HEK293 (cell line): ENCODE data around the gene CNN2.

Source experiments
- GLI4 ChIP-seq: fragments of 450-650 bp; formaldehyde crosslinking; IDR thresholded peaks from 2 replicates; pipeline ENCODE4 v1.5.1; 2016; ENCODE audit warnings: missing biosample characterization, missing genetic modification characterization
- MYNN ChIP-seq: fragments of 450-650 bp; formaldehyde crosslinking; IDR thresholded peaks from 2 replicates; pipeline ENCODE4 v1.5.1; 2016; ENCODE audit warnings: missing biosample characterization, missing genetic modification characterization, borderline replicate concordance
- MZF1 ChIP-seq: fragments of 450-650 bp; formaldehyde crosslinking; IDR thresholded peaks from 2 replicates; pipeline ENCODE4 v1.5.1; 2017; ENCODE audit warnings: missing biosample characterization, missing genetic modification characterization, borderline replicate concordance
- OVOL3 ChIP-seq: fragments of 450-650 bp; formaldehyde crosslinking; IDR thresholded peaks from 2 replicates; pipeline ENCODE4 v1.5.1; 2016; ENCODE audit warnings: missing biosample characterization, missing genetic modification characterization
- SETDB1 ChIP-seq: IDR thresholded peaks from one replicate; pipeline ENCODE4 v1.6.1; 2017; ENCODE audit warnings: mild to moderate bottlenecking, low read length, moderate library complexity, mixed read lengths; ENCODE audit not compliant: insufficient read length
- TCF7L2 ChIP-seq: IDR thresholded peaks from 2 replicates; pipeline ENCODE4 v1.6.1; 2011; ENCODE audit warnings: low read depth, mild to moderate bottlenecking, inconsistent platforms, low read length, moderate library complexity, borderline replicate concordance
- ZFP3 ChIP-seq: fragments of 450-650 bp; formaldehyde crosslinking; IDR thresholded peaks from 2 replicates; pipeline ENCODE4 v1.5.1; 2016; ENCODE audit warnings: low read depth, missing biosample characterization, missing genetic modification characterization
- ZNF184 ChIP-seq: fragments of 450-650 bp; IDR thresholded peaks from 2 replicates; pipeline ENCODE4 v1.5.1; 2018; ENCODE audit warnings: missing biosample characterization, mild to moderate bottlenecking, missing genetic modification characterization
- ZNF221 ChIP-seq: fragments of 450-650 bp; formaldehyde crosslinking; IDR thresholded peaks from 2 replicates; pipeline ENCODE4 v1.5.1; 2017; ENCODE audit warnings: missing biosample characterization, missing genetic modification characterization, borderline replicate concordance
- ZNF274 ChIP-seq, 2 experiments: fragments of 200-500 bp in 1 of 2; fragments of 450-650 bp in 1 of 2; sonication (Bioruptor generic) in 1 of 2; formaldehyde crosslinking in 1 of 2; IDR thresholded peaks; 2 replicates each; pipeline versions ENCODE4 v1.5.1 to v1.6.1; 2014 to 2016; ENCODE audit warnings: borderline replicate concordance in 1 of 2, inconsistent platforms in 1 of 2, low read length in 1 of 2, missing biosample characterization in 1 of 2, missing genetic modification characterization in 1 of 2
- ZNF302 ChIP-seq: fragments of 450-650 bp; formaldehyde crosslinking; IDR thresholded peaks from 2 replicates; pipeline ENCODE4 v1.5.1; 2016; ENCODE audit warnings: missing biosample characterization, missing genetic modification characterization, low read depth
- ZNF510 ChIP-seq: fragments of 450-650 bp; formaldehyde crosslinking; IDR thresholded peaks from 2 replicates; pipeline ENCODE4 v1.5.1; 2018; ENCODE audit warnings: mild to moderate bottlenecking, missing genetic modification characterization, missing biosample characterization; ENCODE audit not compliant: insufficient replicate concordance
- ZNF514 ChIP-seq: fragments of 450-650 bp; formaldehyde crosslinking; IDR thresholded peaks from 2 replicates; pipeline ENCODE4 v1.5.1; 2016; ENCODE audit warnings: missing biosample characterization, missing genetic modification characterization
- ZNF521 ChIP-seq: fragments of 450-650 bp; formaldehyde crosslinking; IDR thresholded peaks from 2 replicates; pipeline ENCODE4 v1.5.1; 2017; ENCODE audit warnings: missing biosample characterization, mild to moderate bottlenecking, missing genetic modification characterization
- ZNF530 ChIP-seq: fragments of 450-650 bp; formaldehyde crosslinking; IDR thresholded peaks from 2 replicates; pipeline ENCODE4 v1.5.1; 2016; ENCODE audit warnings: low read depth, missing biosample characterization, missing genetic modification characterization
- ZNF544 ChIP-seq: fragments of 450-650 bp; formaldehyde crosslinking; IDR thresholded peaks from 2 replicates; pipeline ENCODE4 v1.5.0; 2017; ENCODE audit warnings: missing biosample characterization, missing genetic modification characterization
- ZNF600 ChIP-seq: fragments of 450-650 bp; formaldehyde crosslinking; IDR thresholded peaks from 2 replicates; pipeline ENCODE4 v1.5.1; 2016; ENCODE audit warnings: missing biosample characterization, missing genetic modification characterization
- ZNF629 ChIP-seq: fragments of 450-650 bp; formaldehyde crosslinking; IDR thresholded peaks from 2 replicates; pipeline ENCODE4 v1.5.1; 2017; ENCODE audit warnings: missing biosample characterization, missing genetic modification characterization
- ZNF677 ChIP-seq: fragments of 450-650 bp; IDR thresholded peaks from 2 replicates; pipeline ENCODE4 v1.5.0; 2018; ENCODE audit warnings: missing biosample characterization, mild to moderate bottlenecking, missing genetic modification characterization, moderate library complexity
- ZNF792 ChIP-seq: fragments of 450-650 bp; formaldehyde crosslinking; IDR thresholded peaks from 2 replicates; pipeline ENCODE4 v1.5.1; 2016; ENCODE audit warnings: missing biosample characterization, missing genetic modification characterization
- TF ChIP-seq, protein P1 (sequence below): fragments of 450-650 bp; formaldehyde crosslinking; IDR thresholded peaks from 2 replicates; pipeline ENCODE4 v1.5.1; 2016; ENCODE audit warnings: missing biosample characterization, missing genetic modification characterization
- TF ChIP-seq, protein P2 (sequence below): fragments of 450-650 bp; formaldehyde crosslinking; IDR thresholded peaks from 2 replicates; pipeline ENCODE4 v1.5.1; 2016; ENCODE audit warnings: missing biosample characterization, missing genetic modification characterization
- TF ChIP-seq, protein P3 (sequence below): fragments of 450-650 bp; formaldehyde crosslinking; IDR thresholded peaks from 2 replicates; pipeline ENCODE4 v1.5.1; 2016; ENCODE audit warnings: missing biosample characterization, missing genetic modification characterization, borderline replicate concordance
- TF ChIP-seq, protein P4 (sequence below): fragments of 450-650 bp; formaldehyde crosslinking; IDR thresholded peaks from 2 replicates; pipeline ENCODE4 v1.5.1; 2016; ENCODE audit warnings: missing biosample characterization, missing genetic modification characterization, low read depth
- TF ChIP-seq, protein P5 (sequence below): fragments of 450-650 bp; formaldehyde crosslinking; IDR thresholded peaks from 2 replicates; pipeline ENCODE4; 2016; ENCODE audit warnings: missing biosample characterization, missing genetic modification characterization
- TF ChIP-seq, protein P6 (sequence below): fragments of 450-650 bp; formaldehyde crosslinking; conservative IDR thresholded peaks from 2 replicates; pipeline ENCODE4 v1.5.1; 2016; ENCODE audit warnings: low read depth, missing biosample characterization, missing genetic modification characterization

CNN2 gene

DNA sequence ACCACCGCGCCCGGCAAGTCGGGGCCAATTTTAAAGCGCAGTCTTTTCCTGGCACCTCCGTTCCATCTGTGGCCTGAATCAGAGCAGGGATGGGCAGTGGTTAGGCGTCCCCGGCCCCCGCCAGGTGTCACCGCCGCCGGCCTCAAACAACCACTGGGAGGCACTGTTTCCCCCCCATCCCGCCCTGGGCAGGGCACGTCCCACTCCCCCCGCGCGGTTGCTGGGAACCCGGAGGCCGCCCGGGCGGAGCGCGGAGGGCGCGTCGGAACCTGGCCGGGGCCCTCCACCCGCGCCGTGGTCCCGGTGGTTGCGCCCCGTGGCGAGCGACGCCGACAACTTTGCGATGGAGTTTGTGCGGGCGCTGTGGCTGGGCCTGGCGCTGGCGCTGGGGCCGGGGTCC lies 26.3 kb upstream of the CNN2 start, which contains the start of gene GRIN3B (continued):
- TF ChIP-seq, protein P1, sequence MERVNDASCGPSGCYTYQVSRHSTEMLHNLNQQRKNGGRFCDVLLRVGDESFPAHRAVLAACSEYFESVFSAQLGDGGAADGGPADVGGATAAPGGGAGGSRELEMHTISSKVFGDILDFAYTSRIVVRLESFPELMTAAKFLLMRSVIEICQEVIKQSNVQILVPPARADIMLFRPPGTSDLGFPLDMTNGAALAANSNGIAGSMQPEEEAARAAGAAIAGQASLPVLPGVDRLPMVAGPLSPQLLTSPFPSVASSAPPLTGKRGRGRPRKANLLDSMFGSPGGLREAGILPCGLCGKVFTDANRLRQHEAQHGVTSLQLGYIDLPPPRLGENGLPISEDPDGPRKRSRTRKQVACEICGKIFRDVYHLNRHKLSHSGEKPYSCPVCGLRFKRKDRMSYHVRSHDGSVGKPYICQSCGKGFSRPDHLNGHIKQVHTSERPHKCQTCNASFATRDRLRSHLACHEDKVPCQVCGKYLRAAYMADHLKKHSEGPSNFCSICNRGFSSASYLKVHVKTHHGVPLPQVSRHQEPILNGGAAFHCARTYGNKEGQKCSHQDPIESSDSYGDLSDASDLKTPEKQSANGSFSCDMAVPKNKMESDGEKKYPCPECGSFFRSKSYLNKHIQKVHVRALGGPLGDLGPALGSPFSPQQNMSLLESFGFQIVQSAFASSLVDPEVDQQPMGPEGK: peak; percentile 97
- TF ChIP-seq TCF7L2 (no peak), ZNF184 (tag by site-specific recombination) (0 out of 2 replicates have a peak, but pooled peaks have one; percentile 13), ZNF544 (tag by site-specific recombination) (no peak), ZFP3 (tag by site-specific recombination) (no peak), ZNF221 (tag by site-specific recombination) (no peak), ZNF302 (tag by site-specific recombination) (no peak), ZNF792 (tag by site-specific recombination) (no peak), ZNF510 (tag by site-specific recombination) (no peak), ZNF530 (tag by site-specific recombination) (no peak), MYNN (tag by site-specific recombination) (no peak), ZNF629 (peak; percentile 44), ZNF521 (tag by site-specific recombination) (no peak), ZNF677 (no peak), MZF1 (tag by site-specific recombination) (no peak), ZNF514 (tag by site-specific recombination) (no peak), GLI4 (tag by site-specific recombination) (no peak), ZNF274 (IDR thresholded peaks at IDR 0.05; ENCODE audit: low read length) (no peak), ZNF274 (tag by site-specific recombination; IDR thresholded peaks at IDR 0.05; ENCODE audit: borderline replicate concordance) (no peak), OVOL3 (tag by site-specific recombination) (no peak), SETDB1 (no peak), ZNF600 (tag by site-specific recombination) (peak; percentile 62)
- TF ChIP-seq, protein P2, sequence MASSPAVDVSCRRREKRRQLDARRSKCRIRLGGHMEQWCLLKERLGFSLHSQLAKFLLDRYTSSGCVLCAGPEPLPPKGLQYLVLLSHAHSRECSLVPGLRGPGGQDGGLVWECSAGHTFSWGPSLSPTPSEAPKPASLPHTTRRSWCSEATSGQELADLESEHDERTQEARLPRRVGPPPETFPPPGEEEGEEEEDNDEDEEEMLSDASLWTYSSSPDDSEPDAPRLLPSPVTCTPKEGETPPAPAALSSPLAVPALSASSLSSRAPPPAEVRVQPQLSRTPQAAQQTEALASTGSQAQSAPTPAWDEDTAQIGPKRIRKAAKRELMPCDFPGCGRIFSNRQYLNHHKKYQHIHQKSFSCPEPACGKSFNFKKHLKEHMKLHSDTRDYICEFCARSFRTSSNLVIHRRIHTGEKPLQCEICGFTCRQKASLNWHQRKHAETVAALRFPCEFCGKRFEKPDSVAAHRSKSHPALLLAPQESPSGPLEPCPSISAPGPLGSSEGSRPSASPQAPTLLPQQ (tag by site-specific recombination): peak; percentile 63
- TF ChIP-seq, protein P3, sequence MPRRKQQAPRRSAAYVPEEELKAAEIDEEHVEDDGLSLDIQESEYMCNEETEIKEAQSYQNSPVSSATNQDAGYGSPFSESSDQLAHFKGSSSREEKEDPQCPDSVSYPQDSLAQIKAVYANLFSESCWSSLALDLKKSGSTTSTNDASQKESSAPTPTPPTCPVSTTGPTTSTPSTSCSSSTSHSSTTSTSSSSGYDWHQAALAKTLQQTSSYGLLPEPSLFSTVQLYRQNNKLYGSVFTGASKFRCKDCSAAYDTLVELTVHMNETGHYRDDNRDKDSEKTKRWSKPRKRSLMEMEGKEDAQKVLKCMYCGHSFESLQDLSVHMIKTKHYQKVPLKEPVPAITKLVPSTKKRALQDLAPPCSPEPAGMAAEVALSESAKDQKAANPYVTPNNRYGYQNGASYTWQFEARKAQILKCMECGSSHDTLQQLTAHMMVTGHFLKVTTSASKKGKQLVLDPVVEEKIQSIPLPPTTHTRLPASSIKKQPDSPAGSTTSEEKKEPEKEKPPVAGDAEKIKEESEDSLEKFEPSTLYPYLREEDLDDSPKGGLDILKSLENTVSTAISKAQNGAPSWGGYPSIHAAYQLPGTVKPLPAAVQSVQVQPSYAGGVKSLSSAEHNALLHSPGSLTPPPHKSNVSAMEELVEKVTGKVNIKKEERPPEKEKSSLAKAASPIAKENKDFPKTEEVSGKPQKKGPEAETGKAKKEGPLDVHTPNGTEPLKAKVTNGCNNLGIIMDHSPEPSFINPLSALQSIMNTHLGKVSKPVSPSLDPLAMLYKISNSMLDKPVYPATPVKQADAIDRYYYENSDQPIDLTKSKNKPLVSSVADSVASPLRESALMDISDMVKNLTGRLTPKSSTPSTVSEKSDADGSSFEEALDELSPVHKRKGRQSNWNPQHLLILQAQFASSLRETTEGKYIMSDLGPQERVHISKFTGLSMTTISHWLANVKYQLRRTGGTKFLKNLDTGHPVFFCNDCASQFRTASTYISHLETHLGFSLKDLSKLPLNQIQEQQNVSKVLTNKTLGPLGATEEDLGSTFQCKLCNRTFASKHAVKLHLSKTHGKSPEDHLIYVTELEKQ (tag by site-specific recombination): peak; percentile 47; the same call in 1 of the 2 replicates
- TF ChIP-seq, protein P4, sequence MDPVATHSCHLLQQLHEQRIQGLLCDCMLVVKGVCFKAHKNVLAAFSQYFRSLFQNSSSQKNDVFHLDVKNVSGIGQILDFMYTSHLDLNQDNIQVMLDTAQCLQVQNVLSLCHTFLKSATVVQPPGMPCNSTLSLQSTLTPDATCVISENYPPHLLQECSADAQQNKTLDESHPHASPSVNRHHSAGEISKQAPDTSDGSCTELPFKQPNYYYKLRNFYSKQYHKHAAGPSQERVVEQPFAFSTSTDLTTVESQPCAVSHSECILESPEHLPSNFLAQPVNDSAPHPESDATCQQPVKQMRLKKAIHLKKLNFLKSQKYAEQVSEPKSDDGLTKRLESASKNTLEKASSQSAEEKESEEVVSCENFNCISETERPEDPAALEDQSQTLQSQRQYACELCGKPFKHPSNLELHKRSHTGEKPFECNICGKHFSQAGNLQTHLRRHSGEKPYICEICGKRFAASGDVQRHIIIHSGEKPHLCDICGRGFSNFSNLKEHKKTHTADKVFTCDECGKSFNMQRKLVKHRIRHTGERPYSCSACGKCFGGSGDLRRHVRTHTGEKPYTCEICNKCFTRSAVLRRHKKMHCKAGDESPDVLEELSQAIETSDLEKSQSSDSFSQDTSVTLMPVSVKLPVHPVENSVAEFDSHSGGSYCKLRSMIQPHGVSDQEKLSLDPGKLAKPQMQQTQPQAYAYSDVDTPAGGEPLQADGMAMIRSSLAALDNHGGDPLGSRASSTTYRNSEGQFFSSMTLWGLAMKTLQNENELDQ: no peak
- TF ChIP-seq, protein P5, sequence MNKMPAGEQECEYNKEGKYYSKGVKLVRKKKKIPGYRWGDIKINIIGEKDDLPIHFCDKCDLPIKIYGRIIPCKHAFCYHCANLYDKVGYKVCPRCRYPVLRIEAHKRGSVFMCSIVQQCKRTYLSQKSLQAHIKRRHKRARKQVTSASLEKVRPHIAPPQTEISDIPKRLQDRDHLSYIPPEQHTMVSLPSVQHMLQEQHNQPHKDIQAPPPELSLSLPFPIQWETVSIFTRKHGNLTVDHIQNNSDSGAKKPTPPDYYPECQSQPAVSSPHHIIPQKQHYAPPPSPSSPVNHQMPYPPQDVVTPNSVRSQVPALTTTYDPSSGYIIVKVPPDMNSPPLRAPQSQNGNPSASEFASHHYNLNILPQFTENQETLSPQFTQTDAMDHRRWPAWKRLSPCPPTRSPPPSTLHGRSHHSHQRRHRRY (tag by site-specific recombination): no peak
- TF ChIP-seq, protein P6, sequence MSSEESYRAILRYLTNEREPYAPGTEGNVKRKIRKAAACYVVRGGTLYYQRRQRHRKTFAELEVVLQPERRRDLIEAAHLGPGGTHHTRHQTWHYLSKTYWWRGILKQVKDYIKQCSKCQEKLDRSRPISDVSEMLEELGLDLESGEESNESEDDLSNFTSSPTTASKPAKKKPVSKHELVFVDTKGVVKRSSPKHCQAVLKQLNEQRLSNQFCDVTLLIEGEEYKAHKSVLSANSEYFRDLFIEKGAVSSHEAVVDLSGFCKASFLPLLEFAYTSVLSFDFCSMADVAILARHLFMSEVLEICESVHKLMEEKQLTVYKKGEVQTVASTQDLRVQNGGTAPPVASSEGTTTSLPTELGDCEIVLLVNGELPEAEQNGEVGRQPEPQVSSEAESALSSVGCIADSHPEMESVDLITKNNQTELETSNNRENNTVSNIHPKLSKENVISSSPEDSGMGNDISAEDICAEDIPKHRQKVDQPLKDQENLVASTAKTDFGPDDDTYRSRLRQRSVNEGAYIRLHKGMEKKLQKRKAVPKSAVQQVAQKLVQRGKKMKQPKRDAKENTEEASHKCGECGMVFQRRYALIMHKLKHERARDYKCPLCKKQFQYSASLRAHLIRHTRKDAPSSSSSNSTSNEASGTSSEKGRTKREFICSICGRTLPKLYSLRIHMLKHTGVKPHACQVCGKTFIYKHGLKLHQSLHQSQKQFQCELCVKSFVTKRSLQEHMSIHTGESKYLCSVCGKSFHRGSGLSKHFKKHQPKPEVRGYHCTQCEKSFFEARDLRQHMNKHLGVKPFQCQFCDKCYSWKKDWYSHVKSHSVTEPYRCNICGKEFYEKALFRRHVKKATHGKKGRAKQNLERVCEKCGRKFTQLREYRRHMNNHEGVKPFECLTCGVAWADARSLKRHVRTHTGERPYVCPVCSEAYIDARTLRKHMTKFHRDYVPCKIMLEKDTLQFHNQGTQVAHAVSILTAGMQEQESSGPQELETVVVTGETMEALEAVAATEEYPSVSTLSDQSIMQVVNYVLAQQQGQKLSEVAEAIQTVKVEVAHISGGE (tag by site-specific recombination): peak; percentile 35; the same call in 1 of the 2 replicates
